HG03521 (cell line): ENCODE results near the gene GRK1.
"Not testable (repeated sequence)": the region's sequence is repeated elsewhere in the genome, so short reads cannot be mapped to it uniquely, and the experiment has no call there.

Source experiments
- ATAC-seq: cut with Tn5 transposase; IDR thresholded peaks from one replicate; pipeline ENCODE4 v1.9.1; 2021; ENCODE audit warnings: mild to moderate bottlenecking, moderate library complexity; ENCODE audit not compliant: unreplicated experiment

GRK1 gene

GRCh38 chr13:113666951-113667701 is at the start of gene GRK1:
GRK1 (plus strand) TSS chr13:113667219; CDS start chr13:113667387, 168 bp downstream.
- no peak for ATAC-seq

GRCh38 chr13:113617961-113618360 is 49.1 kb upstream of the GRK1 start:
- ATAC-seq, result no peak

- ATAC-seq, result no peak
Observed at GRCh38 chr13:113618455-113618854, 48.6 kb upstream of the GRK1 start.

DNA sequence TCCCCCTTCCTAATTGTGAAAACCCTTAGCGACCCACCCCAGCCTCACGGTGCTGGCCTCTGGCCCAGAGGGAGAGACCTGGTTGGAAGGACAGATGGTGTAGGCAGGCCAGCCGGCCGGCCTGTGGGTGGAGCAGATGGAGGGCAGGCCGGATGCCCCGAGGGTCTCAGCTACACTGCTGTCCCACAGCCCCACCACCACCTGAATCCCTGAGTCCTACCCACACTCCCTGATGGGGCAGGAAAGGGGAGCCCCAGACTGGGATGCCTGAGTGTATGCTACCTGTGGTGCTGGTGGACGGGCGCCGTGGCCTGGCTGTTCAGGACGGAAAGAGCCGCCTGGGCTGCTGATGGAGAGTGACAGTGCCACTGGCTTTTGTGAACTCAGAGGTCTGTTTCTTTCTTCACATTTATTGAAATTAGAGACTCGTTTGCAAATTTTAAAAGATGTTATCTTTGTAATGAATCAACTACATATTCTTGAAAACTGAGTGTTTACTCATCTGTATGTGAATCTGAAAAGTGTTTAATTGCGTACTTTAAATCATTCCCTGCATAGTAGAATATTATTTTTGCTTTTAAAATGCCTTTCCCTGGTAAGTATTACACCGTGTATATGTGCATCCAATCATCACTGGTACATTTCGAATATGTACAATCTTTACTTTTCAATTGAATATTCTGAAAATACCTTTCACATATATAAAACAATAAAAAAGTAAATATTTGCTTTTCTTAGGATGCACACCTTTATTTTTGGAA is 46.8 kb upstream of the GRK1 start:
- ATAC-seq, result no peak

DNA sequence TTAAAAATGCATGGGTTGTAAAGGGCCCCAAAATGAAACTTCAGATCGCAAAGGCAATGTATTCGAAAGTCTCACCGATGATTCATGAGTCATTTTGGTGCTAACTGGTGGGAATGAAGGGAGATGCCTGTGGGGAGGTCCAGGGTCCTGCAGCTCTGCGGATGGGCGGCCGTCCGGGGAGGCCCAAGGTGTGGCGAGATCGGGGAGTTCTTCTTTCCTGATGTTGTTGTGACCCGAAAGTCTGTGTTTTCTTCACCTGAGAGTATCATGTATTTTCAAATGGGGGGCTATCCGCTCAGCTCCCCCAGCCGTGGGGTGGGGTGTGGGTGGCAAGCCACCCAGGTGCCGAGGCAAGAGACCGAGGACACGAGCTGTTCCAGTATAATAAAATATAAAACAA is 46.0 kb upstream of the GRK1 start:
- ATAC-seq, result no peak

DNA sequence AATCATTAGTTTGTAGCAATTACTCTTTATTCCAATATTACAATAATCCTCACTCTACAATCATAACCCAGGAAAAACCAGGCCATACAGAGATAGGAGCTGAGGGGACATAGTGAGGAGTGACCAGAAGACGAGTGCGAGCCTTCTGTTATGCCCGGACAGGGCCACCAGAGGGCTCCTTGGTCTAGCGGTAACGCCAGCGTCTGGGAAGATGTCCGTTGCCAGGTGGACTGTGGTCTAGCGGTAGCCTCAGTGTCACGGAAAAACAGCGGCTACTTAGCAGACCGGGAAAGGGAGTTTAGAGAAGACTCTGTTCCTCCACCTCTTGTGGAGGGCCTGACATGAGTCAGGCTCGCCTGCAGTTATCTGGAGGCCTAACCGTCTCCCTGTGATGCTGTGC is 45.5 kb upstream of the GRK1 start:
- ATAC-seq, result not testable (repeated sequence)

- ATAC-seq, result not testable (repeated sequence)
Observed at GRCh38 chr13:113621986-113622550, 45.0 kb upstream of the GRK1 start.

DNA sequence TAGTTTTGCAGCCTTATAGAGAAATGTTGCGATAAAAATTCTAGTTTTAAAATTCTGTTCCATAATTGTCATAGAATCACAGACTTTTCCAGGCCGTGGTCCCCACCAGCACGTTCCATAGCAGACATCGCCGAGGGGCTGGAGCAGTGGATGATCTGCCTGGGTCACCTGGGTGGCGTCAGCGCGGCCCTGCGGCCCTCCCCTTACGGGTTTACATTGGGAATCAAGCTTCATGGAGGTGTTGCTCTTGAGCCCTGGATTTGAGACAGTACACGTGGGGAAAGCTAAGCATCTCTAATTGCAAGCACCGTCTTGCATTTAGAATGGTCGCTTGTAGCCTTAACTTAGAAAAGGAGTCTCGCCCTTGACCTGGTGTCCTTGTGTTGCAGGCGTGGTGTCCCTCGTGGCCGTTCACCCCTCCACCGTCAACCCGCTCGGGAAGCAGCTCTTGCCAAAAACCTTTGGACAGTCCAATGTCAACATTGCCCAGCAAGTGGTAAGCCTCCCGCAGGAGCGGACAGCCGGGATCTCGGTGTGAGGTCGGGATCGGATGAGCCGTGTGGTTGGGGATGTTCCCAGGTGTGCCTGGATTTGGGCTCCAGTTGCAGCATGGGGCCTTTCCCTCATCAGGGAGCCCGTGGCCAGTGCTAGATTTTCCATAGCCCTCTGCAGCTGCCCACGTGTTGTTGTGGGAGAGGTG is 44.1 kb upstream of the GRK1 start:
- no peak for ATAC-seq

GRCh38 chr13:113623491-113624234 is 43.4 kb upstream of the GRK1 start:
- no peak for ATAC-seq

- no peak for ATAC-seq
Observed at GRCh38 chr13:113624235-113624587, 42.8 kb upstream of the GRK1 start.

- not testable (repeated sequence) for ATAC-seq
Observed at GRCh38 chr13:113624640-113625304, 42.2 kb upstream of the GRK1 start.

- ATAC-seq, result no peak
Observed at GRCh38 chr13:113625965-113626721, 40.9 kb upstream of the GRK1 start.

DNA sequence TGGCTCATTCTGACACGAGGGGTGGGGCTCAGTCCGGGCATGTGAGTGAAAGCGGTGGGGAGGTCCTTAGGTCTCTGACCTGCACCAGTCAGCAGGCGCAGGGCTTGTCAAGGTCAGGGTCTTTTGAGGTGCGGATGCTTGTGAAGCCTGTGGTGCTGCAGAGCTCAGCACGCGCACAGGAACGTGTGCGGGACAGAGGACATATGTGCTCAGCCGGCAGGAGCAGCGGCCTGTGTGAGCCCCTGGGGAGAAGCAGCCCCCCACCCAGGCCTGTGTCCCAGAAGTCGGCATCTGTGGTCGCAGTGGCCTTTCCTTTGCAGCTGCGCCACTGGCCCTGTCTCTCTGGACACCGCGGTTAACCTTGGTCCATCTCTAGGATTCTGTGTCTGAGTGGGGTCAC is 39.9 kb upstream of the GRK1 start:
- no peak for ATAC-seq

DNA sequence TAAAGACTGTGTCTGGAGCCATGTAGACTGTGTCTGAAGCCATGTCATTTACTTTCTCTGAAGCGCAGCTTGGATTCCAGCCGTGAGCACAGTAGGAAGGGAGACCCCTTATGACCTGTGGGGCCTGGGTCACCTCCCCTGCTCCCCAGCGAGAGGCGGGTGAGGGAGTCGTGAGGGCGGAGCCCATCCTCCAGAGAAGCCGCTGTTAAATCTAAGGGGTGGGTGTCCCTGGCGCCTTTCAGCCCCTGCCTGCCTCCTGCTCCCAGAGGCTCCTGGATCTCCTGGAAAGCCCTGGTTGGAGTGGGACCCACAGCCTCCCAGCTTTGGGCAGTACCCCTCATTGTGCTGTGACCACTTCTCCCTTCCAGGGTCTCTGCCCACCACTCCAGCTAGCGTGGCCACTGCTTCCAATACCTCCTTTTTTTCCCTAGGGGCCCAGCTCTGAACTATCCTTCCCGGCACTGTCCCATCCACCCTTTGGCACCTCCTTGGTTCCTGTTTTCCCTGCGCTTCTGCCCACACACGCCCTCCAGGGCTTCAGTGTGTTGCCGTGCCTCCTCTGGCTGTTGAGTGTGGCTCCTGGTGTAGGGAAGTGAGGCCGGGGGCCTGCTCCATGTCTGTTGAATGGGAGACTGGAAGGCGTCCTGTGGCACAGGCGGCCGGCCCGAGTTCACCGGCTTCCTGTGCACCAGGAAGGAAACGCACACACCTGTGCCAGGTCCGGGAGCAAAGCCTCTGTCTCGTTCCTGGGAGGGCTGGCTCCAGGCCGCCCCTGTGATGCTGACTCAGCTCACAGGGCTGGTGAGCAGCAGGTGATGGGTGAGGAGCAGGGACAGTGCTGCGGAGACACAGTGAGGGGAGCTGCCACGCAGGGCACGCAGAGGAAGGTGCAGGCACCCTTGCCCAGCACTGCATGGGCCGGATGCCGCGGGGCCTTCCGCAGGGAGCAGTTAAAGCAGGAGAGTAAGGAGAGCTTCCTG is 38.4 kb upstream of the GRK1 start:
- no peak for ATAC-seq

GRCh38 chr13:113629866-113630265 is 37.2 kb upstream of the GRK1 start:
- ATAC-seq, result no peak

DNA sequence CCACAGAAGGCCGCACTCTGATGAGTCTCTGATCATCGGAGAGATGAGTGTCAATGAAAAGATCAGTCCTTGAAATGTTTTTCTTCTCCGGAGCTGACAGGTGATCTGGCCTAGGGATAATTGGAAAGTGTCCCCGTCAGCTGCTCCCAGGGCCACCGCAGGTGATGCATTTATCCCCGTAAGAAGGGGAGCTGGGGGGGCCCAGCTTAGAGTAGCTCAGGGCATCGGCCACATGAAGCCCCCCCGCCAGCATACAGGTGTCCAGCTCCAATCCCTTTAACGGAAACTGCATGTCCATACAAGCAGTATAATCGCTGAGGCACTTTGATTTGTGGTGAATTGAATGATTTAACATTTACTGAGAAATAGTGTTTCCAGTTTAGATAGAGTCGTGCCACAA is 36.7 kb upstream of the GRK1 start:
- ATAC-seq, result no peak

- no peak for ATAC-seq
Observed at GRCh38 chr13:113630804-113631203, 36.2 kb upstream of the GRK1 start.

DNA sequence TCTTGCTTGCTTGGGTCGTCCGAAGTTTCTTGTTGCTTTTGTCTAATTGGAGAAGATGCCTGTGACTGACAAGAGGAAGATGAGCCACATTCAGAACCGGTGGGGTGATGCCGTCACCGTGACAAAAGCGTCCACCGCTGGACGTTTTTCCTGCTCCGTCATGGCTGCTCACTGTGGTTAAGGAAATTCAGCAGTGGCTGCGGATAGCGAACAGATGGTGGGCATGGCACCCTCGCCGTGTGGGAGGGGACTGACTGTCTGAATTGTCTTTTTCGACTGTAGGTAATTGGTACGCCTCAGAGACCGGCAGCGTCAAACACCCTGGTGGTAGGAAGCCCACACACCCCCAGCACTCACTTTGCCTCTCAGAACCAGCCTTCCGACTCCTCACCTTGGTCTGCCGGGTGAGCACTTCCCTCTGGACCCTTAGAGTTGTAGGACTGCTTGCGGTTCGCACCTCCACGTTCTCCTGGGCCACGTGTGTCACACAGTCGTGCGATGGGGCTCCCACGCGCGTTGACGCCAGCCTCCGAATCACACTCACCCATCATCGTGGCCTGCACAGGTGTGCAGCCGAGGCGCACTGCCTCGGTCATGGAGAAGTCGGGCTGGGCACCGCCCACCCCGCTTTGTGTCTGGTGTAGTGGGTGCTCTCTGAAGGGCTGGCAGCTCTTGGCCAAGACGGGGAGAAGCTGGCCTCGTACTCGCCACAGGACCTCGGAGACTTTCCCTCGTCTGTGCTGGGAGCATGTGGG is 35.5 kb upstream of the GRK1 start:
- ATAC-seq, result no peak
